Left ventricle myocardium inferior (tissue), 1 donor: ENCODE results near the gene PRODH. TPM values are rescaled to one million over a fixed set of nuclear protein-coding genes. Genes with fewer than 3 reads are reported as not detected.
"Not testable (repeated sequence)": the region's sequence is repeated elsewhere in the genome, so short reads cannot be mapped to it uniquely, and the experiment has no call there.

Source experiments
- DNase-seq: peaks from one replicate; pipeline ENCODE4 v3.0.0-alpha.2; 2020
- H3K27ac ChIP-seq: fragments of 200-600 bp; replicated peaks from 2 replicates; pipeline ENCODE4 v1.8.0; 2021
- H3K27me3 ChIP-seq: fragments of 200-600 bp; 2 replicates; pipeline ENCODE4 v1.8.0; 2021; ENCODE audit warnings: low read depth
- H3K36me3 ChIP-seq: fragments of 200-600 bp; 2 replicates; pipeline ENCODE4 v1.8.0; 2021
- H3K4me1 ChIP-seq: fragments of 200-600 bp; 2 replicates; pipeline ENCODE4 v1.8.0; 2021
- H3K4me3 ChIP-seq: fragments of 200-600 bp; 2 replicates; pipeline ENCODE4 v1.8.0; 2021; ENCODE audit warnings: mild to moderate bottlenecking, moderate library complexity
- H3K9me3 ChIP-seq: fragments of 200-600 bp; replicated peaks from 2 replicates; pipeline ENCODE4 v1.8.0; 2021
- intact Hi-C: fragments of 100-400 bp; cut with micrococcal nuclease; formaldehyde crosslinking; loops from one replicate; pipeline ENCODE4 v1.11.0; 2022
- total RNA-seq: library from RNA; stranded (reverse); fragmentation: NEBNext Ultra II Directional; extraction: Animal tissue kit (Norgen Biotek cat#: 25700); gene quantifications from one replicate; pipeline ENCODE4 v1.2.1, GENCODE V29; 2021
- TF ChIP-seq, protein P1 (sequence below): fragments of 200-600 bp; IDR thresholded peaks from 2 replicates; pipeline ENCODE4 v1.8.0; 2021; ENCODE audit warnings: antibody characterized with exemption, mild to moderate bottlenecking, borderline replicate concordance
- donor health status: DM: no; HTN: yes; CAD: no; lungs with severe emphysema.

The PRODH gene
- total RNA-seq, 1 donor from 2014 or later, result 13.3 TPM

DNA sequence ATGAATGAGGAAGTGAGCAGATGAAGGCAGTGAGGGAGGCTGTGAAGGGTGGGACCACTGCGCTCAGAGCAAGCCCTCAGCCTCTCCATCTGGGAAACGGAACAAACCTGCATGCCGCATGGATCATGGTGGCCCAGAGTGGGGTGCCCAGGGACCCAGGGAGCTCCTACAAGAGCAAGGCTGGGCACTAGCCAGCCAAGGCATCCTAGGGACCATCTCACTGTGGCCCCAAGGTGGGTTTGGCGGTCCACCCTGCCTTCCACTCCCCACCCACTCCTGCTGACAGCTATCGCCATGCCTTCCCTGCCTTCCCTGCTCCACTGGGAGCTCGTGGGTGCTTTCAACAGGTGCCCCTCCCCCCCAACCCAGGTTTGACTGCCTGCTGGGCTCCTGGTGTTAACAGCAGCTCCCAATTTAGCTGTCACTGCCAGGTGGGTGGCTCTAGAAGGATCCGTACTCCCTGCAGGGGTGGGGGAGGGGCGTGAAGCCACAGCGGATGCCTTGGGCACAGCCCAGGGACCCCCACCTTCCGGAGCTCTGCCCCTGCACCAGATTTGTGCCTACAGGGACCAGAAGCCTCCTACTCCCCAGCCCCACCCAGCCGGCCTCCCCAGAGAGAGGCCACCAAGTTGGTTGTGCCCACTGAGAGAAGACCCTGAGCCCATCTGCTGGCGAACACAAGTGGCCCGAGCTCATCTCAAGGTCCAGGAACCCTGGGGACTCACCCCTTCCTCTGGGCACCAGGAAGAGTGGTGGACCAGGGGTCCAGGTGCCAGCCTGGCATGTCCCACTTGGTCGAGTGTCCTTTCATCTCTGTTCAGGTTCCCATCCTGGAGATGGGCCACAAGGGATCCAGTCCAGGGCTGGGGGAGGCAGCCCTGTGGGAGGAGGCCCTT is 29.7 kb upstream of the PRODH start:
- TF ChIP-seq, protein P1, sequence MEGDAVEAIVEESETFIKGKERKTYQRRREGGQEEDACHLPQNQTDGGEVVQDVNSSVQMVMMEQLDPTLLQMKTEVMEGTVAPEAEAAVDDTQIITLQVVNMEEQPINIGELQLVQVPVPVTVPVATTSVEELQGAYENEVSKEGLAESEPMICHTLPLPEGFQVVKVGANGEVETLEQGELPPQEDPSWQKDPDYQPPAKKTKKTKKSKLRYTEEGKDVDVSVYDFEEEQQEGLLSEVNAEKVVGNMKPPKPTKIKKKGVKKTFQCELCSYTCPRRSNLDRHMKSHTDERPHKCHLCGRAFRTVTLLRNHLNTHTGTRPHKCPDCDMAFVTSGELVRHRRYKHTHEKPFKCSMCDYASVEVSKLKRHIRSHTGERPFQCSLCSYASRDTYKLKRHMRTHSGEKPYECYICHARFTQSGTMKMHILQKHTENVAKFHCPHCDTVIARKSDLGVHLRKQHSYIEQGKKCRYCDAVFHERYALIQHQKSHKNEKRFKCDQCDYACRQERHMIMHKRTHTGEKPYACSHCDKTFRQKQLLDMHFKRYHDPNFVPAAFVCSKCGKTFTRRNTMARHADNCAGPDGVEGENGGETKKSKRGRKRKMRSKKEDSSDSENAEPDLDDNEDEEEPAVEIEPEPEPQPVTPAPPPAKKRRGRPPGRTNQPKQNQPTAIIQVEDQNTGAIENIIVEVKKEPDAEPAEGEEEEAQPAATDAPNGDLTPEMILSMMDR, result no peak
- H3K9me3 ChIP-seq, result no peaks in the 10 kb centered on the region
- intact Hi-C loops, result no loop called here
- H3K4me3 ChIP-seq, result no peak overlapping the region
- peaks cover 51% of the 10 kb centered on the region for H3K27me3 ChIP-seq
- no peak overlapping the region for H3K27ac ChIP-seq
- H3K4me1 ChIP-seq, result peaks cover 4% of the 10 kb centered on the region
- no peaks in the 10 kb centered on the region for H3K36me3 ChIP-seq
- DNase-seq, result no peak

DNA sequence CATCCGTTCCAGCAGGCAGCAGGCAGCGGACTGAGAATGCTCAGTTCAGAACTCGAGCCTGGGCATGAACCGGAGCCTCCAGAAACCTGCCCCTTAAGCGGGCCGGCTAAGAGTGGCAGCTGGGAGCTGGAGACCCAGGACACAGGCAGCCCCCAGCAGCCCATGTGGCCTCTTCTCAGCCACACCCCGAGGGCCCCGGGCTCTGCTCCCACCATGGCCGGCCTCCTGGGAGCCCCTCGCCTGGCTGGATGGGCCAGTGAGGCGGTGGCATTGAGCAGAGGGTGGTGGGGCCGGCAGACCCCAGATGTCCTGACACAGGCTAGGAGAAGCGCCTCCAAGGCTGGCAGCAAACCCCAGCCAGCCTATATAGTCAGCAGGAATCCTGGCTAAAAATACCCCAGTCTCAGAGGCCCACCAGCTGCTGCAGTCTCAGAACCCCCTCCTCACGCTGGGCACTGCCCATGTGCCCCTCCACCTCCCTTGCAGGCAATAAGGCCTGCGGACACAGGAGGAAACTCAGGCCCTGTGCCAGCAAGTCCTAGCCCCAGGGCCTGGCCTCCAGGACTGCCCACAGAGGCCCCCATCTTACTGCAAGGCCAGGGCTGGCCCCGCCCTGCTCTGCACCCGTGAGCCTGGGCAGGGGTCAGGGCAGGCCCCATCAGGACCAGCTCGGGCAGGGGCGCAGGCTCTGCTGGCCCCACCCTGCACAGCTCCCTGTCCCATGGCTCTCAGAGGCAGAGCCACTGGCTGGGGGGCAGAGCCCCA is 28.6 kb upstream of the PRODH start:
- H3K36me3 ChIP-seq, H3K4me1 ChIP-seq, H3K27ac ChIP-seq, intact Hi-C loops, H3K4me3 ChIP-seq, DNase-seq, H3K9me3 ChIP-seq: not testable (repeated sequence)
- H3K27me3 ChIP-seq, result peaks cover 42% of the 10 kb centered on the region

DNA sequence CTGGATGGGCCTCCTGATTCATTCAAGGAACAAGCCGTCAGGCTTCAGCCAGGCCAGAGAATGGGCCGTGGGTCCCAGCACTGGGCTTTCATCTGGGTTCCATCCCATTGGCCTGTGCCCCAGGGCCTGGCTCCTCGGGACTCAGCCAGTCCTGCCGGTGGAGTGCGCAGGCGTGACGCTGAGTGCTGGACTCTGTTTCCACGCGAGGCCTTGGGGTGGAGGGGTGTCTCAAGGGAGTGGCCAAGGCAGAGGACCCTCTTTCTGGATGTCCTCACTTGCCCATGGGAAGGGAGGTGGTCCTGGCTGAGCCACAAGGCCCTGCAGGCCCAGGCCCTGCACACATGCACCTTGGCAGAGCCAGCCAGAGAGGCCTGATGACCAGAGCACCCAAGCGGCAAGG is 28.0 kb upstream of the PRODH start:
- H3K9me3 ChIP-seq, intact Hi-C loops, H3K27ac ChIP-seq, H3K4me3 ChIP-seq, H3K4me1 ChIP-seq, H3K36me3 ChIP-seq, DNase-seq: not testable (repeated sequence)
- H3K27me3 ChIP-seq, result peaks cover 39% of the 10 kb centered on the region

DNA sequence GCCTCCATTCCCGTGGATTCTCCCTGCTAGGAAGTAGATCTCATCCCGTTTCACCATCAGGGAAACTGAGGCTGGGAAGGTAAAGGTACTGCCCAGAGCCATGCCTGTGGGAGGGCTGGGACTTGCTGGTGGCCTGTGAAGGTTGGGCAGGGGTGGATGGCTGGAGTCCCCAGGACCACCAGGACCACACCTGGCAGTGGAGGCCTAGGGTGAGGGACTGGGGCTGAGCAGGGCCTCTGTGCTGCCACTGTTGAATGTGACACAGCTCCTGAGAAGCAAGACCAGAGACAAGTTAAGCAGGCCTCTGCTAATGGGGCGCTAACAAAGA is 26.2 kb upstream of the PRODH start:
- H3K27me3 ChIP-seq, result peaks cover 35% of the 10 kb centered on the region
- H3K9me3 ChIP-seq, result no peaks in the 10 kb centered on the region
- DNase-seq, result no peak
- intact Hi-C loops, result no loop called here
- TF ChIP-seq, protein P1, result no peak
- no peaks in the 10 kb centered on the region for H3K36me3 ChIP-seq
- no peak overlapping the region for H3K27ac ChIP-seq
- H3K4me3 ChIP-seq, result no peak overlapping the region
- no peaks in the 10 kb centered on the region for H3K4me1 ChIP-seq

DNA sequence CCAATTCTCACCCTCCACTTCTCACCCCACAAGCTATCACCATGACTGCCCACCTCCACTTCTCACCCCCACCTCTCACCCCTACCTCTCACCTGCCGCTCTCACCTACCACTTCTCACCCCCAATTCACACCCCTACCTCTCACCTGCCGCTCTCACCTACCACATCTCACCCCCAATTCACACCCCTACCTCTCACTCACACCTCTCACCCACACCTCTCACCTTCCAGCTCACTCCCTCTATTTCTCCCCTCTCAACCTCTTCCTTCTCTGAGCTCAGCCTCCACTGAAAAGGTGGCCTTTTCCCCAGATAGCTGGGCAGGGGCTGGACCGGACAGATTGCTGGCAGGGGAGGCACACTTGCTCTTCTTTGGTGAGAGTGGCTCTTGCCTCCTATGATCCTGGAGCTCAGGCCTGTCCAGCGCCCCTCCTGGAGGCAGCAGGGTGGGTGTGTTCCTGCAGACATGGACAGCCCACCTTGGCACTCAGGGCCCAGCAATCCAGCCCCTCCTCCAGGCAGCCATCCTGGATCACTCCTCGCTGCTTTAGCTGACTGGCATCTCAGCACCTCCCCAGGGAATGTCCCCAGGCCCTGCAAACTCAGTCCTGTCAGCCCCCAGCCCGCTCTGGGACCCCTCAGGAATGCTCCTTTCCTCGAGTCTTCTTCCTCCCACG is 25.7 kb upstream of the PRODH start:
- H3K36me3 ChIP-seq, H3K4me3 ChIP-seq, DNase-seq, H3K9me3 ChIP-seq, intact Hi-C loops, H3K27ac ChIP-seq, H3K4me1 ChIP-seq: not testable (repeated sequence)
- H3K27me3 ChIP-seq, result peaks cover 30% of the 10 kb centered on the region

DNA sequence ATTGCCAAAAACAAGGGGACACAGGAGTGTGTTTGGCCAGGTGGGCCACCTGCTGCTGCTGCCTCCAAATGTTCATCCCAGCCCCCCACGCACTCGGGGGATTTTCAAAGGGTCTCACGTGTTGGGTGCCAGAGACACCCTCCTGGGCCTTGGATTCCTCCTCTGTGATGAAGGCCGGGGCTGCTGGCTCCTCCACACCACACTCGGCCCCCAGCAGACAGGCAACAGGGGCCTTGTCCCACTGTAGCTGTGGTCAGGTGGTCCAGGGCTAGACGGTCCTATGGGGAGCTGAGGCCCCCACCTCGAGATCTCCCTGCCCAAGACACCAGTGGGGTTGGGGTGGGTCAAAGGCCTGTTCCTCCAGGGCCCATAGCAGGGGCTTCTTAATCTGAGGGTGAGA is 25.1 kb upstream of the PRODH start:
- H3K9me3 ChIP-seq, intact Hi-C loops, H3K27ac ChIP-seq, H3K4me1 ChIP-seq, H3K36me3 ChIP-seq, H3K4me3 ChIP-seq, DNase-seq: not testable (repeated sequence)
- H3K27me3 ChIP-seq, result peaks cover 24% of the 10 kb centered on the region

DNA sequence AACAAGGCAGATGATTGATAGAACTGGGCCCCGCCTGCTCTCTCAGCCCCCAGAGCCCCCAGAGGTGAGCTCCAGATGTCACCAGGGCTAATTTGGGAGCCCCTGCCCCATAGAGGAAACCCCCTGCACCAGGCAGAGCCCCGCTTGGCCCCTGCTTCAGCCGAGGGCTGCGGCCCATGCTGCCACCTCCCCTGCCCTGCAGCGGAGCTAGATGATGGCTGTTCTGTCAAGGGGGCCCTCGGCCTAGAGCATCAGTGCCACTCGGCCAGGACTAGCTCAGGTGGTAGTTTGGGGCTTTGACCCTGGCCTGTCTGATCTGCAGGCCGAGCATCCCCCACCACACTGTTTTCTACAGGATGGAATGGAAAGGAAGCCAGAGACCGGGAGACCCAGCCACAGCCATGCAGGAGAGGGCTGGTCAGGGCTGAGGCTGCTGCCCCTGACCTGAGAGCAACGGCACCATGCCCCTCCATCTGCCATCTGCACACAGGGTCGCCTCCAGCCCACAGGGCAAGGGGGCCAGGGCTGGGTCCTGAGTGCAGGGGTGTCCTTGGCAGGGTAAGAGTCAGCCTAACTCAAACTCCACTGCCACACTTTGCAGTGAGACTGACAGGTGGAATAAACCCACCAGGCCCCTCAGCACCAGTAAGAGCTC is 24.2 kb upstream of the PRODH start:
- H3K9me3 ChIP-seq, intact Hi-C loops, H3K4me3 ChIP-seq, H3K27ac ChIP-seq, DNase-seq, H3K36me3 ChIP-seq, H3K4me1 ChIP-seq: not testable (repeated sequence)
- H3K27me3 ChIP-seq, result peaks cover 18% of the 10 kb centered on the region

DNA sequence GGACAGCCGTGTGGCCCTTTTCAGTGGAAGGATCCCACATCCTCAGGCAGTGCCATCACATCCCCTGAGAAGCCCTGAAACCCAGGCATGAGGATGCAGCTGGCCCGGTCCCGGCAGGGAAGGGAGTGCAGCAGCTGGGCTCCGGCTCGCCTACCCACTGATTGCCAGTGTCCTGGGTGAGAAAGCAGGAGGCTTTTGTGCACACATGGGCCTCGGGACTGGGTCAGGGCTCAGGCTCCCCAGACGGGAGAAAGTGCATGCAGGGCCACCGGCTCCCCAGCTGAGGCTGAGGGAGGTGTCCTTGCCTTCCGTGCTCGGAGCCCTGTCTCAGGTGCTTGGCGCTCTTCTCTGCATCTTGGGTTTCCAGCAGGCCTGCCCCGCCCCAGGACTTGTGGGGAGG is 23.6 kb upstream of the PRODH start:
- intact Hi-C loops, DNase-seq: not testable (repeated sequence)
- peaks cover 18% of the 10 kb centered on the region for H3K27me3 ChIP-seq

DNA sequence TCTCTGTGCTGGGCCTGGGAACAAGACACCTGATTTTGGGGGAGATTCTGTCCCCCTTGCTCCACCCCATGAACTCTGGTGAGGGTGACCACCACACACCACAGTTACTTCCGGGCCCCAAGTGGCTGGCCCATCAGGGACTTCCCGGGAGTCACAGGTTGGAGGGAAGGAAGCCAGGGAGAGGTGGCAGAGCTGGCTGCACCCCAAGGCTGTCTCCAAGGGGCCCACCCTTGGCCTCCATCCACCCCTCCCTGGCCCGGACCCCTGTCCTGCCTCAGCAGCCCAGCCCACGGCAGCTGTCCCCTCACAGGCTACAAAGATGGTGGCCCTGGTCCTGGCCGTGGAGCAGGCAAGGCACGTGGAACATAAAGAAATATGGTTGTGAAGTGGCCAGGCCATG is 23.2 kb upstream of the PRODH start:
- DNase-seq, H3K9me3 ChIP-seq, H3K4me1 ChIP-seq, H3K4me3 ChIP-seq, intact Hi-C loops, H3K27ac ChIP-seq, H3K36me3 ChIP-seq: not testable (repeated sequence)
- peaks cover 19% of the 10 kb centered on the region for H3K27me3 ChIP-seq

More for the DNA sequence above, 23.6 kb upstream of the PRODH start:
- H3K36me3 ChIP-seq, H3K4me1 ChIP-seq, H3K9me3 ChIP-seq, H3K4me3 ChIP-seq, H3K27ac ChIP-seq: not testable (repeated sequence)

DNA sequence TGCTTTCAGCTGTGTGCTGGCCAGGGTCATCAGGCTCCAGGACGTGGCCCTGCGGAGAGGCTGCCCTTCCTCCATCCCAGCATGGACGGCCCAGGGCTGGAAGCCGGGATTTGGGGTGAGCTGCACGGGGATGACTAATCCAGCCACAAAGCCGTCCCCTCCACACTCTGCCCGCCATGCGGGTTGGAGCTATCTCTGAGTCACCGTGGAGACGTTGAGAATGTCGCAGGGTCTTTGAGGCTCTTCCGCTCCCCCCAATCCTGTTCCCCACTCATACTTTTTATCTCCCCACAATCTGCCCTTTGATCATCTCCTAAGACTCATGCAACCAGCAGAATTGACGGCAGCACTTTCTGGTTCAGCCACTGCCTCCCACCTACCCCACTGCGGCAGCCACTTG is 22.6 kb upstream of the PRODH start:
- DNase-seq, H3K36me3 ChIP-seq, intact Hi-C loops, H3K4me1 ChIP-seq, H3K4me3 ChIP-seq, H3K27ac ChIP-seq, H3K9me3 ChIP-seq: not testable (repeated sequence)
- peaks cover 21% of the 10 kb centered on the region for H3K27me3 ChIP-seq

DNA sequence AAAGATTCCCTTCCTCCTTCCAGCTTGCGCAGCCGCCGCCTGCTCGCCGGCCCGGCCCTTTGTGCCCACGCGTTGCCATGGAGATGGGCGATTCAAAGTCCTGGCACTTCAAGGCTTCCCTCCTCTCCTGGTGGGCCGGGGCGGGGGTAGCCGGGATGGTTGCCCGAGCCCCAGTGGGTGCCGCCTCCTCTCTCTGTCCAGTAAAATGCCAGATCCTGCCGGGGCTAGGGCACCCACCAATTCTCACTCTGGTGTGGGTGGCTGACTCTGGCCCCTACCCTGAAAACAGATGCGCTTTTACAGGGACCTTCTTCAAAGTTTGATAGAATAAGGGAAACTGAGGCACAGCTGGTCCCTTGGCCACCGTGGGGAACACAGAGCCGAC is 22.2 kb upstream of the PRODH start:
- H3K9me3 ChIP-seq, H3K36me3 ChIP-seq, DNase-seq, H3K4me1 ChIP-seq, H3K4me3 ChIP-seq, H3K27ac ChIP-seq, intact Hi-C loops: not testable (repeated sequence)
- peaks cover 21% of the 10 kb centered on the region for H3K27me3 ChIP-seq
